HepG2 (cell line): Measurements from ENCODE around the gene GDPD1. TPM values are rescaled to one million over a fixed set of nuclear protein-coding genes. Genes with fewer than 3 reads are reported as not detected.

Experiments used
- ATAC-seq: fragments of 200-7000 bp; cut with Tn5 transposase; 3 replicates; pipeline ENCODE4 v1.9.1; 2020; ENCODE audit warnings: mild to moderate bottlenecking, moderate library complexity
- BruUV-seq: library from RNA; stranded (reverse); fragments of 400-500 nt; replicated peaks from 2 replicates; lab custom pipeline; 2021; lab: Mats Ljungman, UMichigan
- CTCF ChIA-PET: fragments of 300-600 bp; formaldehyde crosslinking; extraction: SDS; loops from one replicate; lab custom pipeline; 2021; ENCODE audit warnings: low total read pairs, inconsistent platforms, low intra/inter-chr PET ratio; lab: Yijun Ruan, JAX
- POLR2A ChIA-PET: fragments of 350-600 bp; sonication (Branson Sonifier 250); formaldehyde crosslinking; loops from one replicate; lab custom pipeline; 2020; ENCODE audit warnings: antibody characterized with exemption, inconsistent platforms; lab: Yijun Ruan, JAX
- DNase-seq: peaks from one replicate; pipeline ENCODE4 v3.0.0-alpha.2; 2015; ENCODE audit warnings: low spot score
- FAIRE-seq: peaks from 3 replicates; lab custom pipeline; 2011; peaks lifted over from hg19 to GRCh38; lab: Jason Lieb, UNC
- H2AFZ ChIP-seq: one replicate; pipeline ENCODE4 v1.6.1; 2011; ENCODE audit warnings: low read length, inconsistent platforms
- H3K27ac ChIP-seq: fragments of 300-600 bp; 3 replicates; pipeline ENCODE4 v1.8.0; 2011; ENCODE audit warnings: mixed run types, mild to moderate bottlenecking, mixed read lengths, low read length, inconsistent platforms; ENCODE audit not compliant: insufficient read depth; ENCODE audit errors: extremely low read length
- H3K27me3 ChIP-seq, 2 experiments: fragments of 200-600 bp in 1 of 2; 2 replicates in 1 of 2; 3 replicates in 1 of 2; pipeline versions ENCODE4 v1.6.0 to v1.8.0; 2011; ENCODE audit warnings: low read length in 2 of 2, mild to moderate bottlenecking in 2 of 2, moderate library complexity in 2 of 2, inconsistent platforms in 1 of 2; ENCODE audit not compliant: insufficient read depth in 2 of 2, control insufficient read depth in 1 of 2
- H3K36me3 ChIP-seq, 2 experiments: fragments of 200-600 bp in 1 of 2; replicated peaks in 1 of 2; 2 replicates in 1 of 2; 3 replicates in 1 of 2; pipeline versions ENCODE4 v1.5.1 to v1.8.0; 2011; ENCODE audit warnings: low read length in 2 of 2, inconsistent platforms in 1 of 2; ENCODE audit not compliant: insufficient read depth in 2 of 2, control insufficient read depth in 1 of 2
- H3K4me1 ChIP-seq: 2 replicates; pipeline ENCODE4 v1.5.1; 2012; ENCODE audit warnings: low read length, inconsistent platforms; ENCODE audit not compliant: insufficient read depth
- H3K4me2 ChIP-seq: 2 replicates; pipeline ENCODE4 v1.6.0; 2011; ENCODE audit warnings: low read depth, low read length, inconsistent platforms
- H3K4me3 ChIP-seq, 3 experiments: fragments of 200-600 bp in 1 of 3; sonication (generic), shearing (Covaris generic) in 1 of 3; replicated peaks in 1 of 3; 2 replicates each; pipeline ENCODE4 v1.5.1; 2011 to 2016; ENCODE audit warnings: low read length in 3 of 3, inconsistent platforms in 2 of 3, low read depth in 2 of 3, mild to moderate bottlenecking in 2 of 3, control low read depth in 1 of 3, mixed read lengths in 1 of 3; ENCODE audit not compliant: insufficient read depth in 1 of 3
- H3K79me2 ChIP-seq: one replicate; pipeline ENCODE4 v1.6.1; 2011; ENCODE audit warnings: low read length, inconsistent platforms; ENCODE audit not compliant: insufficient read depth
- H3K9ac ChIP-seq: 2 replicates; pipeline ENCODE4 v1.6.0; 2011; ENCODE audit warnings: mild to moderate bottlenecking, low read depth, low read length, inconsistent platforms; ENCODE audit not compliant: insufficient read depth
- H3K9me3 ChIP-seq: 2 replicates; pipeline ENCODE4 v1.5.1; 2012; ENCODE audit warnings: mild to moderate bottlenecking, low read length
- H4K20me1 ChIP-seq: 2 replicates; pipeline ENCODE4 v1.6.0; 2011; ENCODE audit warnings: inconsistent platforms, mild to moderate bottlenecking, low read length, moderate library complexity; ENCODE audit not compliant: insufficient read depth
- CCDC6 ChIP-seq: sonication (generic); formaldehyde crosslinking; IDR thresholded peaks from 2 replicates; pipeline ENCODE4 v1.8.1; 2022; ENCODE audit warnings: mild to moderate bottlenecking, missing genetic modification reagents, moderate library complexity
- MAFF ChIP-seq: IDR thresholded peaks from 2 replicates; pipeline ENCODE4 v1.6.1; 2011; ENCODE audit warnings: low read depth, low read length, improper control_type of control experiment
- MAFK ChIP-seq, 2 experiments: IDR thresholded peaks in 1 of 2; conservative IDR thresholded peaks in 1 of 2; 2 replicates each; pipeline ENCODE4 v1.6.1; 2011; ENCODE audit warnings: improper control_type of control experiment in 2 of 2, low read length in 2 of 2
- NFE2 ChIP-seq: sonication (generic); formaldehyde crosslinking; IDR thresholded peaks from 2 replicates; pipeline ENCODE4 v1.4.0; 2020; ENCODE audit warnings: missing genetic modification reagents
- POGZ ChIP-seq: sonication (generic); formaldehyde crosslinking; IDR thresholded peaks from 2 replicates; pipeline ENCODE4 v1.4.0; 2020; ENCODE audit warnings: mild to moderate bottlenecking, missing genetic modification reagents
- PPARG ChIP-seq: conservative IDR thresholded peaks from 2 replicates; pipeline ENCODE4 v1.6.1; 2016; ENCODE audit warnings: missing biosample characterization, missing genetic modification reagents
- REXO4 ChIP-seq: sonication (generic); formaldehyde crosslinking; IDR thresholded peaks from 2 replicates; pipeline ENCODE4 v1.8.0; 2022; ENCODE audit warnings: missing genetic modification reagents, mild to moderate bottlenecking, borderline replicate concordance
- SAP130 ChIP-seq: IDR thresholded peaks from 2 replicates; pipeline ENCODE4 v1.6.1; 2016; ENCODE audit warnings: low read depth
- TOE1 ChIP-seq: sonication (generic); formaldehyde crosslinking; IDR thresholded peaks from 2 replicates; pipeline ENCODE4 v1.4.0; 2020; ENCODE audit warnings: mild to moderate bottlenecking, missing genetic modification reagents
- ZFP37 ChIP-seq: sonication (generic); formaldehyde crosslinking; IDR thresholded peaks from 2 replicates; pipeline ENCODE4 v1.4.0; 2020; ENCODE audit warnings: missing genetic modification reagents, borderline replicate concordance
- ZNF552 ChIP-seq: sonication (generic); formaldehyde crosslinking; IDR thresholded peaks from 2 replicates; pipeline ENCODE4 v1.9.0; 2022; ENCODE audit warnings: missing genetic modification reagents, mild to moderate bottlenecking, borderline replicate concordance
- ZNF556 ChIP-seq: sonication (generic); formaldehyde crosslinking; IDR thresholded peaks from 2 replicates; pipeline ENCODE4 v1.4.0; 2020; ENCODE audit warnings: mild to moderate bottlenecking, missing genetic modification reagents, borderline replicate concordance
- whole genome bisulfite sequencing: methylation state at CpG from one replicate; pipeline ENCODE4 v1.1.6; 2017; ENCODE audit warnings: low lambda C conversion rate; 5-methylcytosine and 5-hydroxymethylcytosine counted together
- in situ Hi-C: cut with HindIII; loops from 2 replicates; pipeline ENCODE4 v1.10.0; 2017; ENCODE audit warnings: low pct_unique_long_range_greater_than_20kb; ENCODE audit not compliant: extremely low pct_ligation_motif_present
- intact Hi-C: fragments of 100-400 bp; cut with micrococcal nuclease; formaldehyde crosslinking; loops from one replicate; pipeline ENCODE4 v1.10.0; 2022; ENCODE audit not compliant: unreplicated experiment
- polyA plus RNA-seq, 8 experiments: library from polyadenylated mRNA; depleted of rRNA in 3 of 8; stranded (reverse) in 7 of 8; unstranded in 1 of 8; fragments of >200 nt; fragmentation: Illumina TruSeq in 4 of 8; extraction: Trizol in 4 of 8; gene quantifications; 2 replicates each; pipeline versions ENCODE4 v1.2.1 to v1.2.3, GENCODE V29; 2011 to 2016; ENCODE audit warnings: low read depth in 4 of 8, missing spikeins in 1 of 8, mixed read lengths in 1 of 8; ENCODE audit not compliant: insufficient read depth in 1 of 8
- total RNA-seq, 5 experiments: library from RNA; depleted of rRNA; stranded (reverse); fragments of >200 nt; fragmentation: Illumina TruSeq; extraction: Trizol; gene quantifications; 2 replicates each; pipeline ENCODE4 v1.2.3, GENCODE V29; 2016; ENCODE audit warnings: low read depth in 1 of 5

GDPD1 gene
- total and polyA plus RNA-seq, 2 of the 13 experiments (the other 11 are each of a cell fraction or from before 2014, with no cell fraction given): 6.0 to 7.7 TPM

- Histone ChIP-seq H3K36me3 (no peaks in the 10 kb centered on the region), H3K4me1 (no peaks in the 10 kb centered on the region), H3K79me2 (no peaks in the 10 kb centered on the region), H3K27ac (no peak overlapping the region), H3K9ac (no peak overlapping the region), H3K9me3 (no peaks in the 10 kb centered on the region), H4K20me1 (no peaks in the 10 kb centered on the region)
- intact Hi-C loops: no loop called here
- DNase-seq: no peak
- in situ Hi-C loops: no loop called here
- POLR2A ChIA-PET: no interaction called here
- WGBS: 61% methylated on average over 2 of the region's 2 CpGs
- TF ChIP-seq MAFK (conservative IDR thresholded peaks at IDR 0.05 in 1 of 2, IDR thresholded peaks at IDR 0.05 in 1 of 2; ENCODE audit: low read length in 2 of 2) (peak; percentile 92), REXO4 (CRISPR knock-in tag) (no peak), MAFF (peak; percentile 84), ZNF552 (CRISPR knock-in tag) (no peak), POGZ (CRISPR knock-in tag) (no peak), ZFP37 (CRISPR knock-in tag) (no peak), SAP130 (CRISPR knock-in tag) (no peak), PPARG (CRISPR knock-in tag) (no peak), ZNF556 (CRISPR knock-in tag) (no peak), CCDC6 (no peak), TOE1 (CRISPR knock-in tag) (no peak), NFE2 (CRISPR knock-in tag) (no peak)
- TF ChIP-seq, all 625 proteins: peak for 2
- no TSS peak for BruUV-seq
- ATAC-seq: no peak
- CTCF ChIA-PET: no interaction called here
- H2AFZ ChIP-seq: no peak overlapping the region
- FAIRE-seq: no peak
- no peak overlapping the region for H3K4me3 ChIP-seq
- H3K27me3 ChIP-seq: no peaks in the 10 kb centered on the region
- no peak overlapping the region for H3K4me2 ChIP-seq
These were observed 40.4 kb downstream of the GDPD1 start for GRCh38 chr17:59260722-59261121.
